ENCODE data around the gene SOHLH2.

The SOHLH2 gene, protein sequence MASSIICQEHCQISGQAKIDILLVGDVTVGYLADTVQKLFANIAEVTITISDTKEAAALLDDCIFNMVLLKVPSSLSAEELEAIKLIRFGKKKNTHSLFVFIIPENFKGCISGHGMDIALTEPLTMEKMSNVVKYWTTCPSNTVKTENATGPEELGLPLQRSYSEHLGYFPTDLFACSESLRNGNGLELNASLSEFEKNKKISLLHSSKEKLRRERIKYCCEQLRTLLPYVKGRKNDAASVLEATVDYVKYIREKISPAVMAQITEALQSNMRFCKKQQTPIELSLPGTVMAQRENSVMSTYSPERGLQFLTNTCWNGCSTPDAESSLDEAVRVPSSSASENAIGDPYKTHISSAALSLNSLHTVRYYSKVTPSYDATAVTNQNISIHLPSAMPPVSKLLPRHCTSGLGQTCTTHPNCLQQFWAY

DNA sequence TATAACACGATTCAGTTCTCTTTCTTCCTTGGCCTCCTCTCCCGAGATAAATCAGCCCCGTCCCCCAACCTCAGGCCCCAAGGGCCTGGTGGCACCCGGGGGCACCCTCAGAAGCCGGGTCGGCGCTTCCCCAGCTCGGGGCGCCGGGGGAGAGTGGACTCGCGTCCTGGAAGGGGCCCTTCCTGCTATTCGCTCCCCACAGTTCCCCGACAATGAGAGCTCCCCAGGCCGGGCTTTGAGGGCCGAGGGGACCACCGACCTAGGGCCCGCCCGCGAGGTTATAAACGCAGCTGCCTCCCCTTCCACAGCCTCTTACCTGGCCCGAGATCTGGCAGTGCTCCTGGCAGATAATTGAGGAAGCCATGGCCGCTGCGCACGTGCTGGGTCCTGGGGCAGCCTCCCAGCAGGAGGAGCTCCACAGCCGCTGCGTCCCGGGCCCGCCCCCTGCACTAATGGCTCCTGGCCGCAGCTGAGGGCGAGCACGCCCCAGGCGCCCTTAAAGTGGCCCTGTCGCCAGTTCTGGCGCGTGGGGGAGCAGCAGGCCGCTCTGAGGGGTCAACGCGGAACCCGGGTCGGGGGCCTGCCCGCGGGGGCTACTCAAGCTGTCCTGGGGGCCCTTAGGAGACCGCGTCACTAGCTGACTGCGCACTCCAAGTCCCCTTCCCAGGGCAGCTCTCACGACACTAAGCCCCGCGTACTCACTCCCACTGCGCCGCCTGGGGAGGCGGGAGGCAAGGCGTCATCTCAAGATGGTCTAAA, at the start of gene SOHLH2:
TSS of gene SOHLH2 (minus strand) at position 394 of the 759 bp plus-strand sequence. CDS start at position 364, 30 bp downstream.
- DNase-seq (ENCODE audit: low spot score) = no peak

DNA sequence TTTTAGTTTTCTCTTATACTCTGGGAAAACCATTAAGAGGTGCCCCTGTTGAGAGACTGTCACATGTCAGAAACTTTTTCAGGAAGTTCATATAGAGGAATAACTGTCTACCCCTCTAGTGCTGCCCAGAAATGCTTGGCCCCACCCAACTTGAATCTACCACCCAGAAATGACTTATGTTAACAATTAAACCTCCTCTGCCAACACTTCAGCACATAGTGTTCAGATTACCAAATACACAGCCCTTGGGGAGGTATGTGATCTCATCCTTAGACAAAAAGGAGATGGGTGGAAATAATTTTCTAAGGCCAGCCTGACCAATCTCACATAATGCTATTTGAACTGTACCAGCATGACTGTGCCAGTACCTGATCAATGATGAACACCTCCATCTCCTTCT, 47.6 kb upstream of the SOHLH2 start:
- no peak for DNase-seq (ENCODE audit: low spot score)

DNA sequence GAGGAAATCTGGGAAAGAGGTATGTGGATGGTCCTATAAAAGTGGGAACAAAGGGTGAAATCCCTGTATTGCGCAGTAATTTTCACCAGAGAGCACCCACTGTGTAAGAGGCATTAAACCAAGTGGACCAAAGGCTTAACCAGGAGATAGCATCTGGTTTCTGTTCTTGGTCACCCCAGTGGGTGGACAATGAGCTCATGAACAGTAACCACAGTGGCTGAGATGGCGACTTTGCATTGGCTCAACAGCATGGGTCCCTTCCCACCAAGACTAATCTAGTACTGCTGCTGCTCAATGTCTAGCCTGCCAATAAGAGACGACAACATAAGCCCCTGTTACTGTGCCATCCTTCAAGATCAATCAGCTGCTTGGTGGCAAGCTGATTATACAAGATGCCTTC, 46.7 kb upstream of the SOHLH2 start:
- DNase-seq (ENCODE audit: low spot score) = no peak

DNA sequence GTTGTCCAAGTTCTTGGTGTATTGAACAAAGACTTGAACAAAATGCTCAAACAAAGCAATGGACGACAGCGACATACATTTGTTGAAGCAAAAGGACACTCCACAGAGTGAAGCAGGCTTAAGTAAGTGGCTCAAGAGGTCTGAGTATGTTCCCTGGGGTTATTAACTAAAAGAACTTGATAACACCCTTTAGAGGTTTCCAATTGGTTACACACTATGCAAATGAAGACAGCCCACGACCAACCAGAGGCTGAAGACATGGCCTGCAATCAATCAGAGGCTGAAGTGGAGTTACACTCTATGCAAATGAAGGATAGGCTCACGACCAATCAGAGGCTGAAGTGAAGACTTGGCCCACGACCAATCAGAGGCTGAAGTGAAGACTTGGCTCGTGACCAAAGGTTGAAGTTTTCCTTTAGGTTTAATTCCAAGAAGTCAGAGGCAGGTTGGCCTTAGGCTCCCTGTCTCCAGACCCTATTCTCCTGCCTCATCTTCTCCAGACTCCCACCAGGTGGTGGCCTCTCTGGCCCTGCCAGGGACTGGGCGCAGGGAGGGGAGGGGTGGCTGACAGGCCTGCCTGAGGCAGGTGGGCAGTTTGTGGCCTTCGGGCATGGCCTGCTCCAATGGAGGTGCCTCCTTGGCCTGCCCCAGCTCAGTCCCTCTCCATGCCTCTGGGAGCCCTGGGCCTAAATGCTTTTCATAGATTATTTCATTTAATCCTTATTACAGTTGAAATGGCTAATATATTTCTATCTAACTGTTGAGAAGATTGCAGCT, 45.2 kb upstream of the SOHLH2 start:
- no peak for DNase-seq (ENCODE audit: low spot score)

DNA sequence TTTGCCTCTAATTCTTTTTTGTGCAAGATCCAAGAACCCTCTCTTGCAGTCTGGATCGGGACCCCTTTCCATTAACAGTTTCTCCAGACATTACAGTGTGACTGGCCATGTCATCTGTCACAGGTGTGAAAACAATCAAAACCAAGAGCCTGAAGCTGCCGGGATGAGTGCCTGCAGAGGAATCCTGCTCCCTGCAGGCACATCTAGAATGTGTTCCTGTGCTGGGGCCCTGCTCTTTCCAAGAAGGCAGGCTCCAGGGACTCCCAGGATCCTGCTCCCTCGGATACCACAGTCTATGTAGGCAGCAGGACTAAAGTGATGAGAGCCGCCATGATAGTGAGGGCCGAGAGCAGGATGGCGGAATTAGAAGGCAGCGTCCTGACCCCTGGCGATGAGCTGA, 44.5 kb upstream of the SOHLH2 start:
- DNase-seq (ENCODE audit: low spot score) = no peak

DNA sequence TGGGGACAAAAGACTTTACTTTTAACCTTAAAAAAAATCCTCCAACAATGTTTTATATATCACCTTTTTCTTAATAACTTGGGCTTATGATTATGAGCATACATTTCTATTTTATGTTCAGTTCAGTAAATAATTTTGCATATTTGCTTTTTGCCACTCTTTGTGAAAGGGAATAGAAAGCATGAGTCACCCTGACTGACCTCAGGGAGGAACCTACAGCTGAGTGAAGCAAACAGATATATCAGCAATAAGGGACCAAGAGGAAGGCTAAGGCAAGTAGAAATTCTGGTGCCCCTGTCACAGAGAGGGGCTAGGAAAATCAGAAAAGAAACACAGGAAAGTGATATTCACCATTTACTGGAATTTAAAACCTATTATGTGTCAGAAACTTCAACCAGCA, 37.2 kb upstream of the SOHLH2 start:
- DNase-seq (ENCODE audit: low spot score) = no peak

DNA sequence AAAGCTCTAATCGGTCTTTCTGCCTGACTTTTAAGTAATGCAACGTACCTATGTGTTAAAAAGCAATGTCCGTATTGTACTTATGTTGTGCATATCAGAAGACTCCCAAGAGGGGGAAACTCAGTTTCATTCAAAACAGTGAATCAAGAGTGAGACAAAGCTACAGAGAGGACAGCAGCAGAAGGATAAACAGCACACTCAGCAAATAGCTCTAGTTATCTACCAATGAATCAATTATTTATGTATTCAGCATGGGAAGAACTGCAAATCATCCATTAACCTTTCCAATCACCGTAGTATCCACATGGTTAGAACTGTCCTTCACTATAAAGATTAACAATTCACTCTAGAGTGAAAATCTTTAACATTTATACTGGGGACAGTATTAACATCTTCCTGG, 36.7 kb upstream of the SOHLH2 start:
- DNase-seq (ENCODE audit: low spot score) = no peak

DNA sequence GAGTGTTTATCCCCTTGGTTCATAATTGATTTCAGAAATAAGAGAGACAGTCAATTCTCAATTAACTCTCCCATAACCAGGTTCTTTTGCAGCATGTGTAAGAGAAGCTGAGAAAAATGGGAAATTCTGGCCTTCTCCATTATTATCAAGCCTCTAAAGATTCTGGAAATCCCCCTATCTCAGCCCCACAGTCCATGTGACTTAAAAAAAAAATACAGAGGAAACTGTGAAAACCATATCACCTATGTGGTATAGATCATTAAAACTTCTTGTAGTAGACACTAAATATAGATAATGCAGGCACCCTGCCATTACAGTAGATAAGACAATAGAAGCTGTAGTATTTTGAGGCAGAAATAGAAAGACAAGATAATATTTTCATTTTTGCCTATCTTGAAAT, 34.3 kb upstream of the SOHLH2 start:
- no peak for DNase-seq (ENCODE audit: low spot score)

DNA sequence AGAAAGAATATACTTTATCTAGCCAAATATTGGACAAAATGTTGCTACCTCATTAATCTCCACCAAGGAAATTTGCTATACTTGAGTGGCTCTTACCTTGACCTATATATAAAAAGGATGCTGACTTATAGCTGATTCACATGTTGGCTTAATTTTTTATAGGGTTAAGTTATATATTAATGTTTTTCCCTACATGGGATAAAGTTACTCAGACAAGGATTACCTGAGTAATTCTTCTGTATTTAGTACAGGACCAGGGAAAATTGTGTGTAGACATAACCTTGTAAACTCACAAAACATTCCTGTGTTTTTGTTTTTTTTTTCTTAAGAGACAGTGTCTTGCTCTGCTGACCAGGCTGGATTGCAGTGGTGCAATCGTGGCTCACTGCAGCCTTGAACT, 30.6 kb upstream of the SOHLH2 start:
- no peak for DNase-seq (ENCODE audit: low spot score)

DNA sequence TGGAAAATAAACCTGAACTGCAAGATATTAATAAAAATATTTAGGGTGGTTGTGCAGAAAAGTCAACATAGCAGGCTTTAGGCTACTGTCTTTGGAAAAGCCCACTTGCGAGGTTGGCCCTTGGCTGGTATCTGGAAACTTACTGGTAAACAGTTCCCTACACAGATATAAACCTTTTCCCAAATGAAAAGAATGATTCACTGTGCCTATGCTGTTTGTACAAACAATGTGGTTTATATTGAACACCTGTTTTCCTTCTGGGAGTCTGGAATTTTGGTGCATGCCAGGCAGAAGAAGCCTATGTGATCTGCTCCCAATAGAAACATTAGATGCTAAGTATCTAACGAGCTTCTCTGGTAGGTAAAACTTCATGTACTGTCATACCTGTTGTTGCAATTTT, 29.7 kb upstream of the SOHLH2 start:
- DNase-seq (ENCODE audit: low spot score) = no peak

DNA sequence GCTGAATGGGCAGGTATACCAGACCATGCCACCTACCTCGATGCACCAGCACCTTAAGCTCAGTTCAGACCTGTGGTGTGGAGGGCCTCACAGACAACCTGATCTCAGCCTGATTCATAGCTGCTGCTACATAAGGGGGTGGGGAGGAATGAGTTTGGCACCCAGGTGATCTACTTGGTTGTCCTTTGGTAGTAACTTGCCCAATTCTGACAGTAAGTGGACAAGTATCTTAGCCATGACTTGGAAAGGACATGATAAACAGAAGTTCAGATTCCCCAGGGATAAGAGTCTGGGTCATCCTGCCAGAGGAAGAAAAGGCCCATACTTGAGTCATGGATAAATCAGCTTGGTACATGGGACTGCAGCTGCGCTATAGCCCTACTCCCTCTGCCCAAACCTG, 28.4 kb upstream of the SOHLH2 start:
- DNase-seq (ENCODE audit: low spot score) = no peak

DNA sequence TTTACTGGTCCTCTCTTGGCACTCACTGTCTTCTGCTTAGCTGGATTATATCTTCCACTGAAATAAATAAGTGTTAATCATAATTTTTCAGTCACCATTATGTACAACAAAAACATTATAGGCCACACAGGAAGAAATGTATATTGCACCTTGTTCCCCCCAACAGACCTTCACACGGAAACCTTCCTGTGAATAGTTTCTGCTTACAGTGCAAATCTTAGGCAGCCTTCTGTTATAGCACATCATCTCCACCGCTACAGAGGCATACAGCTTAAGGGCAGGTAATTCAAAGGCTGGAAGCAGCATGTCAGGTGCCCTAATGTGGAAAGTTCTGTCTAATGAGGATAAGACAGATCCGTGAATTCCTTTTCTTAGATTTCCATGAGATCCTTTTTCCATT, 16.9 kb upstream of the SOHLH2 start:
- DNase-seq (ENCODE audit: low spot score) = no peak

DNA sequence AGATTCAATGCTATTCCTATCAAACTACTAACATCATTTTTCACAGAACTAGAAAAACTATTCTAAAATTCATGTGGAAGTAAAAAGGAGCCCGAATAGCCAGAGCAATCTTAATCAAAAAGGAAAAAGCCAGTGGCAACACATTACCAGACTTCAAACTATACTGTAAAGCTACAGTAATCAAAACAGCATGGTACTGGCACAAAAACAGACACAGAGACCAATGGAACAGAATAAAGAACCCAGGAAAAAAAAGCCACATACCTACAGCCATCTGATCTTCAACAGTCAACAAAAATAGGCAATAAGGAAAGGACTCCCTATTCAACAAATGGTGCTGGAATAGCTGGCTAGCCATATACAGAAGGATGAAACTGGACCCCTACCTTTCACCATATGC, 10.4 kb upstream of the SOHLH2 start:
- DNase-seq (ENCODE audit: low spot score) = no peak

DNA sequence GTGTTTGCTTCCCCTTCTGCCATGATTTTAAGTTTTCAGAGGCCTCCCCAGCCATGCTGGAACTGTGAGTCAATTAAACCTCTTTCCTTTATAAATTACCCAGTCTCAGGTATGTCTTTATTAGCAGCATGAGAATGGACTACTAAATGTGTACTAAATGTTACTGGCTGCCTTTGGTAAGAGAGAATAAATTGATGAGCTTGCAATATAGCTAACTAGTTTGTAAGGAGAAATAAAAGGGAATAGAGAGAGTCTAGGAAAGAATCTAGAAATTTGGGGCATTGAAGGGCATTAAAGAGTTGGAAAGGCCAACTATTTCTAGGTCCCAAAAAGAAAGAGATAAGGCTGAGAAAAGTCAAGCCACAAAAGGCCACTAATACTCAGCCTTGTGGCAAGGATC, 5.5 kb upstream of the SOHLH2 start:
- no peak for DNase-seq (ENCODE audit: low spot score)

DNA sequence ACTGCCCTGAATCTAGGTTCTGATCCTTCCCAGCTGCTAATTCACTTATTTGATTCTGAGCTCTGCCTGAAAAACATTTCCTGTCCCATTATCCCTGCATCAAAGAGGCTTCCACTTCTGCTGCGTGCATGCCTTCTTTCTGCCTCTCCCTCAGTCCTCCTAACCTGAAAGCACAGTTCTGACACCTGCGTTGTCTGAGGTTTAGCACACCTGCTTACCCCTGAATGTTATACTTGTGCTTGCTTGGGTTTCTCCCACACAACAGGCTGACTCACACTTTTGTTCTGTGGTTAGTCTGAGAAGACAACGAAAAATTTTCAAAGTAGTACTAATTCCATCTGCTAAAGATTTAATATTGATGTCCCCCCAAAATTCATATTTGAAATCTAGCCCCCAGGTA, 3.1 kb upstream of the SOHLH2 start:
- no peak for DNase-seq (ENCODE audit: low spot score)

DNA sequence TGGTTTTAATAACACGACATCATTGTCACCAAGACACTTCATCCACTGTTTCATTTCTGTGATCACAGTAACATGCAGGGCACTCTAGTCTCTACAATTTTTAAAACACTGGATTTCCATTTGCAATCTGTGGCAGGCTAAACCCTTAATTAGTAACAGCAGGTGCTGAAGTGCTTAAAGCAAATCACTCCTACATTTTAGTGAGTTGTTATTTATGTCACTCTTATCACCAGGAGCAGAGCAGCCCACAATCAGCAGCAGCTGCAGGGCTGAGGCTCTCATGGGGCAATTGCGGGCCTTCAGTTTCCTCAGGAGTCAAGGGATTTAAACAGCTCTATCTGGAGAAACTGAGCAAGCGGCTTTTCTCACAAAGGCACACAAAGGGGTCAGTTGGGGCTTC, 1.6 kb downstream of the SOHLH2 start:
- no peak for DNase-seq (ENCODE audit: low spot score)

DNA sequence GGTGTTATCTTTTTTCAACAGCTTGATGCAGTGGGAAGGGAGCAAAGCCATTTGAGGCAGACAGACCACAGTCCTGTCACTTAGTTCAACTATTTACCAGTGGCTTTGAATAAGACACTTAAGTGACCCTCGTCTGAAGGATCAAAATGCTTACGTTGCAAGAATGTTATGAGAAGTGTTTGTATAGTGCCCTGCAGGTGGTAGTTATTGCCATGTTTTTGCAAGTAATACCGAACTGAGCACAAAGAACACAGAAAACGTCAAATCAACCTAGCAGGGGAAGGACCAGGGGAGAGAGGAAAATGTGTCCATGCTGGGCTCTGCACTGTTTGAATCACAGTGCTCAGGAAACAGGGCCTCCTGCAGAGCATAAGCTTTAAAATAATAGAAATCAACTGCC, 2.8 kb downstream of the SOHLH2 start:
- no peak for DNase-seq (ENCODE audit: low spot score)

DNA sequence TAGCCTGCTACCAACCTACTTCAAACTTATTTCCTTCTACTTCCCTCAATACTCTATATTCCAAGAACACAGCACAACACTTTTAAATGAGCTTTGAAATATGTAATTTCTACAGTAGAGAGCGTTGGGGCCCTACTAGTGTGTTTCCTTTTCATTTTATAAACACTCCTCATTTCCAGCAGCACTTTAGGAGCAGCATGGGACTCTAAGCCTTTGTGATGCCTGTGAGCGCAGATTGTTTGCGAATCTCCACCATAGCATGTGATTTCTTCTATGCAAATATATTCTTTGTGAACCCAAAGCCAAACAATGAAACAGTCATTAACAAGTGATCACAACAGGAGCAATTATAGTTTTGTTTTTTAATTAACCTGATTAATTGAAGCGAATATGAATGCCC, 3.6 kb downstream of the SOHLH2 start:
- DNase-seq (ENCODE audit: low spot score) = no peak

DNA sequence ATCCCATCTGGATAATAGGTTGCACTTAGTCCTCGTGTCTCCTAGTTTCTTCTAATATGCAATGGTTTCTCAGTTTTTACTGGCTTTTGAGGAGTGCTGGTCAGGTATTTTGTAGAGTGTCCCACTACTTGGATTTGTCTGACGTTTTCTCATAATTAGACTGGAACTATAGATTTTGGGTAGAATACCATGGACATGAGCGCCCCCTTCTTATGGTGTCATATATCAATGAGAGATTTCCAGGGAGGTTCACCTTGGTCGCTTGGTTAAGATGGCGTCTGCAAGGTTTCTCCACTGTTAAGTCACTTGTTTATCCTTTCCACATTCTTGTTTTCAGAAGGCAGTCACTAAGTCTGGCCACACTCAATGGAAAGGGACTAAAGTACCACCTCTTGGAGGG, 6.7 kb downstream of the SOHLH2 start:
- no peak for DNase-seq (ENCODE audit: low spot score)

DNA sequence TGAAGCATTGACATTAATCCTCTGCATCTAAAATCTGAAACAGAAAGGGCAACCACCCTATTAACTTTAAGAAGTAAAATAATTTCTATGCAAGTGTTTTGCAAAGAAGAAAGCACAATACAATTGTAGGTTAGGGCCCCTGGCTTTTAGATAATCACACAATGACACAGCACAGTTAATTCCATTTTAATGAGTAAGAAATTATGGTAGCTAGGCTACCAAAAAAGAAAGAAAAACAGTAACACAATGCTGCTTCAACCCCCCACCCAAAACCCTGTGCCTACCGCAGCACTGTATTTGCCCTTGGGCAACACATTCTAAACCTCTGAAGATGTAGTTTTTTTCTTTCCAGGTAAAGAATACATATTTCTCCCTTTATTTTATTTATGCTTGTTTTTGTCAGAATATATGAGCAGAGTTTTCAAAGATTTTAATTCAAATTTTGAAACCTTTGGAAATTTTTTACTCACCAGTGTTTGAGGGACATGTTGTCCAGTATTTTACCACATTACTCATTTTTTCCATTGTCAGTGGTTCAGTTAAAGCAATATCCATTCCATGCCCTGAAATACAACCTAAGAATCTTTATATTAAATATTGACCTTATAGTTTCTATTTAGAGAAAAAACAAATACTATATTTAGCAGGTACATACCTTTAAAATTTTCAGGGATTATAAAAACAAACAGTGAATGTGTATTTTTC, 21.1 kb downstream of the SOHLH2 start:
- no peak for DNase-seq (ENCODE audit: low spot score)

DNA sequence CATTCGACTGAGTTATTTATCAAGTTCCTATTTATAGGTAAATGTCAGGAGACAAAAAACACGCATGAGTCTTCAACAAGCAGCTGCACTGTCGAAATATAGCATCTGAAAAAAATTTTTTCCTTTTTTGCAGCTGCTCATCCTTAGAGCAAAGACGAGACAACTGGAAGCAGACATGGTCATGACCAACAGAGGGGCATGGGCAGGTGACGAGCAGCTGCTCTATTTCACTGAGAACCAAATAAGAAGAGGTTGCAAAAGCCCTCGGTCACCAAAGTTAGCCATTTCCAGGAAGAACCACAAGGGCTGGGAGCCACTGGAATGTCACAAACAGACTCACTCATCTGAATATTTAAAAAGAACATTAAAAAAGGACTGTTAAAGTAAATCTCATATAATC, 22.2 kb downstream of the SOHLH2 start:
- DNase-seq (ENCODE audit: low spot score) = no peak

DNA sequence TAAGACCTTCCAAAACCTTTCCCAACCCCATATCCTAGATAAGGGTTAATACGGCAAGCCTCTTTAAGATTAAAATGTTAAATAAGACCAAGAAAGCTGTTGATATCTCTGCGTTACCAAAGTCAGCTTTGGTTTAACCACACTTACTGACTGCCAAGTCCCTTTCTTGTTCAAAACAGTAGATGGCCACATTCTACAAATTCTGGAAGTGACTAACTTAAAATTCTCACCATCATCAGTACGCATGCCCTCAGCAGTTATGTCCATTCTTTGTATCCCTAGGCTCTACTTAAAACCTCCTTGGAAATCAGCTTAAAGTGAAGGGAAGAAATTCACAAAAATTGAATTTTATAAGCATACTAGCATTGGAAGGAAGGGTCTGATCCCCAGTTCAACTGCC, 23.6 kb downstream of the SOHLH2 start:
- no peak for DNase-seq (ENCODE audit: low spot score)
